ENCODE results near the gene UVRAG.

- TF ChIP-seq POLR2AphosphoS5 (IDR thresholded peaks at IDR 0.05) (no peak), CTCF (IDR thresholded peaks at IDR 0.05) (no peak), POLR2A (IDR thresholded peaks at IDR 0.05) (no peak), EP300 (IDR thresholded peaks at IDR 0.05) (no peak)
These were observed 99.0 kb downstream of the UVRAG start for GRCh38 chr11:75913984-75914383.

Measured in upper lobe of left lung (tissue), 4 donors.